Smooth muscle cell (in vitro differentiated cells): ENCODE measurements around the gene ABCC10. TPM values are rescaled to one million over a fixed set of nuclear protein-coding genes. Genes with fewer than 3 reads are reported as not detected.

Experiments
- DNase-seq: peaks from one replicate; lab custom pipeline; 2025; ENCODE audit not compliant: unreplicated experiment; lab: John Stamatoyannopoulos, UW
- H2AFZ ChIP-seq: fragments of 200-600 bp; sonication (generic); 2 replicates; pipeline ENCODE4 v1.6.0; 2016; ENCODE audit warnings: antibody characterized with exemption, low read depth, mild to moderate bottlenecking
- H3F3A ChIP-seq: fragments of 200-600 bp; sonication (generic); 2 replicates; pipeline ENCODE4 v1.6.0; 2017; ENCODE audit warnings: antibody characterized with exemption, low read depth
- H3K27ac ChIP-seq: fragments of 200-600 bp; sonication (generic); 2 replicates; pipeline ENCODE4 v1.5.1; 2016; ENCODE audit warnings: low read depth, mild to moderate bottlenecking
- H3K27me3 ChIP-seq: fragments of 200-600 bp; sonication (generic); 2 replicates; pipeline ENCODE4 v1.6.1; 2016; ENCODE audit warnings: low read depth, mild to moderate bottlenecking
- H3K36me3 ChIP-seq: fragments of 200-600 bp; sonication (generic); 2 replicates; pipeline ENCODE4 v1.5.1; 2016; ENCODE audit warnings: low read depth
- H3K4me1 ChIP-seq: fragments of 200-600 bp; sonication (generic); 2 replicates; pipeline ENCODE4 v1.5.1; 2016; ENCODE audit warnings: low read depth
- H3K4me2 ChIP-seq: fragments of 200-600 bp; sonication (generic); 2 replicates; pipeline ENCODE4 v1.6.0; 2016; ENCODE audit warnings: mild to moderate bottlenecking
- H3K4me3 ChIP-seq: fragments of 200-600 bp; sonication (generic); 2 replicates; pipeline ENCODE4 v1.5.1; 2016; ENCODE audit warnings: mild to moderate bottlenecking
- H3K79me2 ChIP-seq: fragments of 200-600 bp; sonication (generic); 2 replicates; pipeline ENCODE4 v1.6.0; 2016; ENCODE audit warnings: low read depth, mild to moderate bottlenecking
- H3K9ac ChIP-seq: fragments of 200-600 bp; sonication (generic); 2 replicates; pipeline ENCODE4 v1.6.0; 2016; ENCODE audit warnings: low read depth
- H3K9me3 ChIP-seq: fragments of 200-600 bp; sonication (generic); replicated peaks from 2 replicates; pipeline ENCODE4 v1.5.1; 2016; ENCODE audit warnings: low read depth
- H4K20me1 ChIP-seq: fragments of 200-600 bp; sonication (generic); 2 replicates; pipeline ENCODE4 v1.6.0; 2016; ENCODE audit warnings: low read depth
- CTCF ChIP-seq: fragments of 200-600 bp; sonication (generic); IDR thresholded peaks from 2 replicates; pipeline ENCODE4 v1.5.1; 2017; ENCODE audit warnings: borderline replicate concordance, mild to moderate bottlenecking, antibody characterized with exemption; ENCODE audit not compliant: insufficient read depth, poor library complexity, severe bottlenecking
- WGBS: methylation state at CpG from one replicate; pipeline ENCODE4 v1.1.7; 2016; ENCODE audit warnings: low lambda C conversion rate; 5-methylcytosine and 5-hydroxymethylcytosine counted together
- polyA plus RNA-seq: library from polyadenylated mRNA; unstranded; fragments of >200 nt; fragmentation: Nextera tagmentation; extraction: Ambion mirVana; gene quantifications from 2 replicates; pipeline ENCODE4 v1.2.1, GENCODE V29; 2016
- total RNA-seq: library from RNA; depleted of rRNA; stranded (reverse); fragments of >200 nt; gene quantifications from 2 replicates; pipeline ENCODE4 v1.2.3, GENCODE V29; 2014

Gene ABCC10
- total and polyA plus RNA-seq, 2 experiments from 2014 or later = 11.2 to 17.8 TPM

DNA sequence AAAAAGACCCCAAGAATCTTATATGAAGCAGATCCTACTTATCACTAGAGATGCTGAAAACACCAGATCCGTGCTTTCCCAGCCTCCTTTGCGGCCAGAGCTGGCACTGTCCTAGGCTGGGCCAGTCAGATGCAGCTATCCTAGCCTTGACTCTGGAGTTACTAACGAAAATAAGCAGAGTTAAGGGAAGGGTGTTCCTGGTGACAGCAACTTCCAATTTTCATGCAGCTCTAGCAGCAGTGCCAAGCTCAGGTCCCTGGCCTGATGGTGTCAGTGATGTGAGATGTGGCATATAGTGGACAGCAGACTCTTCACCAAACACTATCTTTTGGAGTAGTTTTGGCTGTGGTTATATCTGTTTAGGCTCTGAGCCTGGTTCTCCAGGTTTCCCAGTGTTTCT, 25.6 kb upstream of the ABCC10 start:
- no peaks in the 10 kb centered on the region for H4K20me1 ChIP-seq
- TF ChIP-seq CTCF = no peak
- no peaks in the 10 kb centered on the region for H3F3A ChIP-seq
- no peak overlapping the region for H3K4me3 ChIP-seq
- H3K9me3 ChIP-seq = no peaks in the 10 kb centered on the region
- no peaks in the 10 kb centered on the region for H3K27me3 ChIP-seq
- H3K27ac ChIP-seq = no peak overlapping the region
- no peak overlapping the region for H3K4me2 ChIP-seq
- no peak for DNase-seq
- H3K79me2 ChIP-seq = no peaks in the 10 kb centered on the region
- no peak overlapping the region for H2AFZ ChIP-seq
- H3K36me3 ChIP-seq = no peaks in the 10 kb centered on the region
- H3K4me1 ChIP-seq = no peaks in the 10 kb centered on the region
- no peak overlapping the region for H3K9ac ChIP-seq
- WGBS = 96% methylated on average over 3 of the region's 3 CpGs

- Histone ChIP-seq H3K4me2 (no peak overlapping the region), H3K9ac (no peak overlapping the region), H3F3A (no peaks in the 10 kb centered on the region), H3K4me1 (no peaks in the 10 kb centered on the region), H3K4me3 (no peak overlapping the region), H3K79me2 (no peaks in the 10 kb centered on the region), H4K20me1 (no peaks in the 10 kb centered on the region), H3K27ac (no peak overlapping the region), H2AFZ (no peak overlapping the region), H3K27me3 (no peaks in the 10 kb centered on the region), H3K36me3 (no peaks in the 10 kb centered on the region), H3K9me3 (no peaks in the 10 kb centered on the region)
- no peak for TF ChIP-seq CTCF
- DNase-seq = no peak
- 94% methylated on average over 1 of the region's 1 CpG for WGBS
These were observed 24.5 kb upstream of the ABCC10 start for GRCh38 chr6:43402820-43403219.

GRCh38 chr6:43405354-43405753, 22.0 kb upstream of the ABCC10 start:
- Histone ChIP-seq H2AFZ (no peak overlapping the region), H3K27ac (no peak overlapping the region), H3K36me3 (no peaks in the 10 kb centered on the region), H3K79me2 (no peaks in the 10 kb centered on the region), H3K27me3 (no peaks in the 10 kb centered on the region), H3K4me2 (no peak overlapping the region), H4K20me1 (no peaks in the 10 kb centered on the region), H3F3A (no peaks in the 10 kb centered on the region), H3K9me3 (no peaks in the 10 kb centered on the region), H3K9ac (no peak overlapping the region), H3K4me3 (no peak overlapping the region), H3K4me1 (no peaks in the 10 kb centered on the region)
- WGBS = 25% methylated on average over 3 of the region's 3 CpGs
- no peak for TF ChIP-seq CTCF
- no peak for DNase-seq

GRCh38 chr6:43407296-43407695, 20.0 kb upstream of the ABCC10 start:
- Histone ChIP-seq H3K9ac (no peak overlapping the region), H3K4me3 (no peak overlapping the region), H3K36me3 (no peaks in the 10 kb centered on the region), H3K27ac (no peak overlapping the region), H3K27me3 (no peaks in the 10 kb centered on the region), H3K4me1 (no peaks in the 10 kb centered on the region), H3K4me2 (no peak overlapping the region), H4K20me1 (no peaks in the 10 kb centered on the region), H3F3A (no peaks in the 10 kb centered on the region), H3K9me3 (no peaks in the 10 kb centered on the region), H3K79me2 (no peaks in the 10 kb centered on the region), H2AFZ (no peak overlapping the region)
- 92% methylated on average over 1 of the region's 1 CpG for WGBS
- TF ChIP-seq CTCF = no peak
- no peak for DNase-seq
